Astrocyte (in vitro differentiated cells and primary cell): Measurements from ENCODE around the gene LYPD6B.

Source experiments
- CTCF ChIP-seq: IDR thresholded peaks from 2 replicates; pipeline ENCODE4 v1.5.1; 2011; ENCODE audit warnings: low read depth, mild to moderate bottlenecking, inconsistent platforms, low read length, moderate library complexity; ENCODE audit not compliant: insufficient read depth
- EZH2 ChIP-seq: IDR thresholded peaks from 2 replicates; pipeline ENCODE4 v1.6.1; 2012; ENCODE audit warnings: mild to moderate bottlenecking, low read length, inconsistent platforms; ENCODE audit not compliant: insufficient read depth

GRCh38 chr2:149031396-149031795 is 7.1 kb upstream of the LYPD6B start:
- TF ChIP-seq CTCF (no peak), EZH2 (no peak)
